Hindlimb muscle (tissue), 1 donor: Measurements from ENCODE around the gene KCNJ5. TPM values are rescaled to one million over a fixed set of nuclear protein-coding genes. Genes with fewer than 3 reads are reported as not detected.
"Not testable (repeated sequence)": the region's sequence is repeated elsewhere in the genome, so short reads cannot be mapped to it uniquely, and the experiment has no call there.

ENCODE experiments used
- DNase-seq: peaks from one replicate; pipeline ENCODE4 v3.0.0-alpha.2; 2013
- polyA plus RNA-seq: library from polyadenylated mRNA; unstranded; fragments of 120-200 nt; gene quantifications from one replicate; pipeline ENCODE4 v1.2.1, GENCODE V29; 2013; ENCODE audit not compliant: insufficient read length

Gene KCNJ5
- polyA plus RNA-seq, 1 donor: 1.9 TPM

DNA sequence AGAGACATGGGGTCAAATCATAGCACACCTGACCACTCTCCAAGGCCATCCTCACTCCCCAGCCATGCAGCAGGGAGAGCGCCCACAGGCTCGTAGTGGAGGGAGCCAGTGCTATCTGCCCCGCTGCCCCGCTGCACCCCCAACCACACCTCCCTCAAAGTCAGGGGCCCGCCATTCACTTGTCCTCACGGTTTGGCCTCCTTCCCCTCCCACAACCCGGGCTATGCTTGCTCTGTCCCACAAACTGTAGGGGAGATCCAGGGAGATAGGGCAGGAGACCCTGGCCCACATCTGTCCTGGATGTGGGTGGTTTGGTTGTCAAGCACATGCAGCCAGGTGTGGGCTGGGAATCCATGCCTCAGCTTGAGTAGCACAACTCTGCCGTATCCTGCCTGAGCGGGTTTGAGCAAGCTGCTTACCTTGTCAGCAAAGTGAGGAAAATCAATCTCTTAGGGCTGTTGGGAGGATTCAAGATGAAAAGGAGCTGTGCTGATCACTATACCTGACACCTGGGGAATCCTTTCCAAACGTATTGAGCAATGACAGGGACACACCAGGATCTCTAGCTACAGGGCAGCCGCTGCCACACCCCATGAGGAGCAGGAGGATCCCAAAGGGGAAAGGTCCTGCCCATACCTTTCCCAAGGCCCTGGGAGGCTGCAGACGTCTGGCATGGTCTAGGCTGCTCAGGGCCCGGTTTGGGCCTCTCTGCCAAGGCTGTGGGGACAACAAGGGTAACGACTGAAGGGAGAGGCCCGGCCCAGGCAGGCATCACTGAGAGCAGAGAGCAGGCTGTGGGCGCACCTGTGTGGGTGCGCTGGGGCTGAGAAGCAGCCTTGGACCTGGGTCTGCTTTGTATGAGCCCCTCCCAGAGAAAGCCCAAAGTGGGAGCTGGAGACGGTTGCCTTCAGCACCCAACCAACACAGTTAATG, 23.3 kb downstream of the KCNJ5 start:
- DNase-seq: no peak

DNA sequence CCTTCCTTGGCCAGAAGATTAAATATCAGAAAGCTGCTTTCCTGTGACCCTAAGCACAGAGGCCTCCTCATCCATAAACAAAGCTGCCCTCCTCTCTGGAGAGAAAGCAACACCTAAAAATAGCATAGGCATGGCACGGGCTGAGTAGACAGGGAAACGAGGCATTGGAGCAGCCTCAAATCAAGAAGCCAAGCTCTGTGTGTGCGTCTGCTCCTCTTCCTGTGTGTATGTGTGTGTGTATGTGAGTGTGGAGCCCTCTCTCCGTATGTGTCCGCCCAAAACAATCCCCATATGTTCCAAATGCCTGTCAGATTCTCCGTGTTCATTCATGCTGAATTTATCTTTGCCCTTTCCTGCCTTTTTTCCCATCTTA, 24.0 kb downstream of the KCNJ5 start:
- DNase-seq: no peak

DNA sequence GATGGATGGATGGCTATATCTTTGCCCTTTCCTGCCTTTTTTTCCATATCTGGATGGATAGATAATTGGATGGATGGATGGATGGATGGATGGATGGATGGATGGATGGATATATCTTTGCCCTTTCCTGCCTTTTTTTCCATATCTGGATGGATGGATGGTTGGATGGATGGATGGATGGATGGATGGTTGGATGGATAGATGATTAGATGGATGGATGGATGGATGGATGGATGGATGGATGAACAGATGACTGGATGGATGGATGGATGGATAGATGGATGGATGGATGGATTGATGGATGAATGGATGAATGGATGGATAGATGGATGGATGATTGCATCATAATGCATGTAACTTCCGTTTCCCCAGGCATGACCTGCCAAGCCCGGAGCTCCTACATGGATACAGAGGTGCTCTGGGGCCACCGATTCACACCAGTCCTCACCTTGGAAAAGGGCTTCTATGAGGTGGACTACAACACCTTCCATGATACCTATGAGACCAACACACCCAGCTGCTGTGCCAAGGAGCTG, 24.9 kb downstream of the KCNJ5 start:
- DNase-seq: no peak

DNA sequence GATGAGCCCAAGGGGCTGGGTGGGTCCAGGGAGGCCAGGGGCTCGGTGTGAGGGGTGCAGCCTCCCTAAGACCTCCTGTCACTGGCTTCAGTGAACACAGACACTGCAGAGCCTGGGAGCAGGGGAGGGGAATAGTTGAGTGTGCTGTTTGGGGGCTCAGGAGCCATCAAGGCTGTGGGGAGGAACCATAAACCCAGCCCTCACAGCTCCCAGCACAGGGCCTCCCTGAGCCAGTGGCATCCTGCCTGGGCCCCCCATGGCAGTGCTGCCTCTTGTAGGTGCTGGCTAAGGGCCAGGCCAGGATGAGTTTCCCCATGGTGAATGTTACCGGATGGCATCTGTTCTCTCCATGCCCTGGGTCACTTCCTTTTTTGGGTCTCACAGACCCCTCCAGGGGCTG, 25.5 kb downstream of the KCNJ5 start:
- DNase-seq: no peak

DNA sequence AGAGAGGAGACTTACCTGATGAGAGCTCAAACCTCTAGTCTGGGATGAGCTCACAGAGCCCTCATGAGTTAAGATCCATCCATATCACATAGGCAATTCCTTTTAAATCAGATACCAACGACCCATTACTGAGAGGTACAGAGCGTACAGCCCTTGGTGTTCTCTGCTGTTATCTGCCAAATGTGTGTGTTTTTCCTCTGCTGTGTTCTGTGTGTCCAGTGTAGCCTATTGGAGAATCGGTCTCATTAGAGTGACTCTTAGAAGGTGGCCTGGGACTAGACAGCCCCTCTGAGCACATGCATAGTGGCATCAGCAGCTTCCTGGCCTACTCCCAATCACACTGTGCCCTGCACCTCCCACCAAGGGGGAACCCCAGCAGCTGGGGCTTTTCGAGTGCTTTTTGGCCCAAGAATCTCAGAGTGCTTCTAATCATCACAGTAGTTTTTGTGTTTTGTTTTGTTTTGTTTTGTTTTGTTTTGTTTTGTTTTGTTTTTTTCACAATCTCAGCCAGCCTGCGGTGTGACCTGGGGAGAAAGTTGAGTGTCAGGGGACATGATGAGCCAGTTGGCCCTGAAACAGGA, 26.1 kb downstream of the KCNJ5 start:
- DNase-seq: no peak

DNA sequence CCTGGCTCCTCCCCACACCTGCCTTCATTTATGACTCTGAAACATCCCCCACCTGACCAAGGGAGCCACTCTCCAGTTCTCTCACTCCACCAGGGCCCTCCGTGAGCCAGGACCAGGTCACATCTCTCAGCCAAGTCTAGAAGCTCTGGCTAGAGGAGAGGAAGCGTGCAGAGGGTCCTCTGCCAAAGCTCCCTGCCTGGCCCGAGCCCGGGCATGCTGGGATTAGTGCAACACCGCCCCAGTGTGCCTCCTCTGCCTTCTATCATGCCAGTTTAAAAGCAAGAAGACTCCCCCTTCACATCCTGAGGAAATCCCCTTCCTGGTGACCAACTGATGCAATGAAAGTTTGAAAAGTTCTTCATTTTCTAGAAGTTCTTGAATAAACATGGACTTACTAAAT, 28.1 kb downstream of the KCNJ5 start:
- DNase-seq: no peak

DNA sequence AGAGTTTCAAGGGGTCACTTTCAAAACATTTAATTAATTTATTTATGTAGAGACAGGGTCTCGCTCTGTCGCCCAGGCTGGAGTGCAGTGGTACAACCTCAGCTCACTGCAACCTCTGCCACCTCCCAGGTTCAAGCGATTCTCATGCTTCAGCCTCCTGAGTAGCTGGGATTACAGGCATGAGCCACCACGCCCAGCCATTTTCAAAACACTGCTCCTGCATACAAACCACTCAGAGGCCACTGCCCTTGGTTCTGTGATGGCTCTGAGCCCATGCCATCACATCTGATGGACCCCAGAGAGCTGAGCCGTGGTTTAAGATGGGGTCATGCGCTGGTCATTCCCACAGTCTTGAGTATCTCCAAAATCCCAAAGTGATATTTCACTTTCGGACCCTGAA, 28.5 kb downstream of the KCNJ5 start:
- DNase-seq: not testable (repeated sequence)

DNA sequence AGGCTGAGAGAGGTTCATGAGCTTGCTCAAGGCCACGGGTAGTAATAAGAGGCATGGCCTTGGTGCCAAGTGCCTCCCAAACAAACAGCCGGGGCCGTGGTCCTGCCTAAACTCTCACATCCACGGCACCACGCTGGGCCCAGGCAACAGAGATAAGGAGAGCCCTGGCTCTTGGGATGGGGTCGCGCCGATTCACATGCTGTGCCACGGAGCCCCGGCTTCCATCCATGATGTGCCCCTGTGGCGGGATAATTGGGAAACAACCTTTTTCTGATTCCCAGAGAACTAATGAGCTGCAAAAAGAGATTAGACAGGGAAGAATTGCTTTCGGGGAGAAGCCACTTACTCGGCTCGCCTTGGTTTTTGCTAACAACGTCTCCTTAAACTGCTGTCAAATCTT, 29.5 kb downstream of the KCNJ5 start:
- DNase-seq: no peak

DNA sequence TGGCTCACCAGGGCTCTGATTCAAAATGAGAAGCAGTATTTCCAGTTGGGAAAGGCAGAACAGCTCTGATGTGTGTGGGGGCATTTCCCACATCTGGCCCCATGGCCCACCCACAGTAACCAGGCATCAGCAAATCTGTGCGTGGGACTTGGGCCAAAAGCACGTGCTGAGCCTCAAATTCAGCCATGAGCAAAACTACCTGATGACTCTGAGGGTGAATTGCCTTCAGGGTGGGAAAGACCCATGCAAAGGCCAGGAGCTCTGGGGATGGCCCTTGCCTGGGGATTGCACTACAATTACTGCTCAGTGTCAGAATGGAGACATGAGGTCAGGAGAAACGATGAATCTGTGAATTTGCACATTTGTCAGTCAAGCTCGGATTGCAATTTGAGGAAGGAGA, 30.6 kb downstream of the KCNJ5 start:
- no peak for DNase-seq

DNA sequence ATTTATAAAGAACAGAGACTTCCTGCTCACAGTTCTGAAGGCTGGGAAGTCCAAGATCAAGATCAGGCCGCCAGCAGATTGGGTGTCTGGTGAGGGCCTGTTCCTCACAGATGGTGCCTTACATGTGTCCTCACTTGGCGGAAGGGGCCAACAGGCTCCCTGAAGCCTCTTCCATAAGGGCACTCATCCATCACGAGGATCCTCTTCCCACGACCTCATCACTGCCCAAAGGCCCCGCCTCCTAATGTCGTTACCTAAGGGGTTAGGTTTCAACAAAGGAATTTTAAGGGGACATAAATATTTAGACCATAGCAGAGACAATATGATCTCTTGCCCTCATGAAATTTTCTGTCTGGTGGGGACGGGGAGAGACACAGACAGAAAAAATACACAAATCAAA, 32.9 kb downstream of the KCNJ5 start:
- DNase-seq: no peak

DNA sequence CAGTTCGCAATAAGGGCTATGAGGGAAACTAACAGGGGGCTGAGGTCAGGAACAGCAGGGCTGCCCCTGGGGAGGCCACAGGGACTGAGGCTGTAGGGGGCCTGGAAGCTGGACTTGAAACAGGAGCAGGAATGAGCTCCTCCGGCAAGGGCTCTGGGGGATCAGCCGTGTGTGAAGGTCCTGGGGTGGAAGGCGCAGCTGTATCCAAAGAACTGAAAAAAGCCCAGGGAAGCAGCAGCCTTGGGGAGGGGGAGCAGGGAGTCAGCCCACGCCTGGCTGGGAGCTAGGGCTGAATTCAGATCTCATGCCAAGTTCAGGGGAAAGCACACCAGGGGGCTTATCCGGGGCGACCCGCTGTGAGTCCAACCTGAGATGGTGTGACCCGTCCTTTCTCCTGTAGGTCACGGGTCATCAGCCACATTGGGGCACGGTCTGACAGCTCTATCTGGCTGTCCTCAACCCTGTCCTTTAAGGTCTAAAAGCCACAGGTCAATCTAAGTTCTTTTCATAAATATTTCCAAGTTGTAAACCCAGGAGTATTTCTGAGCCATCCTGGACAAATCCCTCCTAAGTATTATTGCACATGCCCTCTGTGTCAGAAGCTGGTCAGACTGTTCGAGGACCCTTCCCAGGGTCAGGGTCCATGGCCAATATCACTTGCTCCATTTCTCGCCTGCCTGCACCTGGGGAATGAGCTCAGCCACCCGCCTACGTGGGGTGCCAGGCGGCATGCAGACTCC, 33.5 kb downstream of the KCNJ5 start:
- no peak for DNase-seq

DNA sequence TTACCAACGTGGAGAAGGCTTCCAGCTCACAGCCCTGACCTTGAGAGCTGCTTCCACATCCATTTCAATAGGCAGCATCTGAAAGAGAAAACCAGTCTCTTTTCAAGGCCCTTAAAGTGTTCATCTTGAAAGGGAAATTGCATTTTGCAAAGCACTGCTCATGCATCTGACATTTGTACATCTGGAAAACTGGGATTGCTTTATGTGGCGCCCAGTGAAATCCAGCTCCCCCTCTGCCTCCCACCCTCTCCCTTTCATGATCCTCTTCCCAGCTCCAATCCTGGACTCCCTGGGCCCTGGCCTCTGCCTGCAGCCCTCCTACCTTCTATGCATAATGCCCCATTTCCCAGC, 34.1 kb downstream of the KCNJ5 start:
- DNase-seq: no peak

DNA sequence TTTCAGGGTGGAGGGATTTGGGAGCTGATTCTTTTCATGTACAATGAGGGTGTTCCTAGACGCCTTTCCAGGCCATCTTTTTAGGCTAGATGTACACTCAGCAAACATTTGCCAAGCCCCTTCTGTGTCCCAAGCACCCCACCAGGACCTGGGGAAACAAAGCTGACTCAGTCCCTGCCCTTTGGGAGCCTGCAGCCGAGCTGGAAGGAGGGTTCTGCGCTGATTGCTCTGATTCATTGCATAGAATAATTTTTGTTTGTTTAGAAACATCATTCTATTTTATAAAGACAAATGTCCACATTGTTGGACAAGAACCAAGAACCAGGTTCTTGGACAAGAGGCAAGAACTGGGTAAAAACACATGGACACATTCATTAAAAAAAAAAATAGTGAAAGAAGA, 34.8 kb downstream of the KCNJ5 start:
- DNase-seq: no peak

DNA sequence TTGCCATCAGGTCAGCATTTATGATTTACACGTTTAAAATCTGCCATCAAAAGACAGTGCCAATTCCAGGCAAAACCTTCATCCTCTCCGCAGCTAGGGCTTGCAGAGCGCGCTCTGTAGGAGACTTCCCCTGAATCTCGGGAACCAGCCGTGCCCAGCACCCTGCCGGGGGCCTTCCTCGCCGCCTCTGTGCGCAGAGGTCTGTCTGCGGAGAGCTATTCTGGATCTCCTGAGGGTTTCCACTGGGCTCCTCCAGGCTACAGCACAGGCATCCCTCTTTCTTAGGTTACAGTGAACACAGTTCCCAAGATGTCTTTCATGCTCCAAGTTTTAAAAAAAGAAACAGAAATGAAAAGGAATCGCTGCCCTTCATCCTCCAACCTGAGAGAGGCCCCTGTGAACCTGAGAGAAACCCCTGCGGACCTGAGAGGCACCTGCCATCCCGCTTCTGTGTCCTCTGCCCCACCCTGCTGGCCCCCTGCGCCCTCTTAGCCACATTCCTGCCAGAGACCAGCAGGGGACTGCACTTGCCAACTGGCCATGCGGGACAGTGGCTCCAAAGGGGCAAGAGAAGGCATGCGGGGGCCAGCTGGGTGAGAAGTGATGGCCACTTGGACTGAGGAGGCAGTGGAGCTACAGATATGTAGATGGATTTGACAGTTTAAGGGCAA, 35.4 kb downstream of the KCNJ5 start:
- no peak for DNase-seq

DNA sequence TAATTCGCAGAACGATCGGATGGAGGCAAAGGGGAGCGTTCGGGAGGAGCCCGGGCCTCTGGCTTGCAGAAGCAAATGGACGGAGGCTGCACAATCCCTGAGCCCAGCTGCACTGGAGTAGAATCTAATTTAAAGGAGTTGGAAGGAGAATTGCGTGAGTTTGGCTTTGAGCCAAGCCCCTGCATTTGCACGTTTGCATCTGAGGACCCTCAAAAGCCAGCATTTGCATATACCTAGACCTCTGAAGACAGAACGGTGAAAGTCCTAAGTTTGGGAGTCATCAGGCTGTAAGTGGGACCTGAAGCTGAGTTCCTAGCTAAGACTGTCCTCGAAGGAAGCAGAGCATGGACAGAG, 35.9 kb downstream of the KCNJ5 start:
- DNase-seq: no peak

DNA sequence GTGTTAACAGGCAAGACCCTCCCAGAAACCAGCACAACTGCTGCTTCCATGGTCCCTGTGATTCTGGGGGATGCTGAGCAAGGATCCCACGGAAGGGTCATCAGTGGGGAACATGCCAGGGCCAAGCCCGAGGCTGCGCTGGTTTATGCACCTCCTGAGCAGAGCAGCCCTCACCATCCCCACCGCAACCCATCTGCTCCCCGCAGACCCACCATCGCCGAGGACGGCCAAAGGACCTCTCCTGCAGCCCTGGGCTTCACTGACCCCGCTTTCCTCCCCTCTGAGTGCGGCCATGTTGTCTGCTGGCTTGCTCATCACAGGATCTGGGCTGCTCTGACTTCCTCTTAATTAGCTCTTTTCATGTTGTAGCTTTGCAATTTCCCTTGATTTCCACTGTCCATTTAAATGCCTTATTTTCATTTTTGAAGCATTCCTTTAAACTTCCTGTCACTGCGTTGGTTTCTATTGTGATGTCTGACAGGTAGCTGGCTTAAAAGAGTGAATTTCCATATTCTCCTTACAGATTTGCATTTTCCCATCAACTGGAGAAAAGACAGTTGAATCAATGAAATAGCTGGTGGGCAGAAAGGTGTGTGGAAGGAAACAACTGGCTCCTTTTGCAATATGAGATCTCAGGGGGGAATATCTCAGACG, 36.7 kb downstream of the KCNJ5 start:
- DNase-seq: no peak

DNA sequence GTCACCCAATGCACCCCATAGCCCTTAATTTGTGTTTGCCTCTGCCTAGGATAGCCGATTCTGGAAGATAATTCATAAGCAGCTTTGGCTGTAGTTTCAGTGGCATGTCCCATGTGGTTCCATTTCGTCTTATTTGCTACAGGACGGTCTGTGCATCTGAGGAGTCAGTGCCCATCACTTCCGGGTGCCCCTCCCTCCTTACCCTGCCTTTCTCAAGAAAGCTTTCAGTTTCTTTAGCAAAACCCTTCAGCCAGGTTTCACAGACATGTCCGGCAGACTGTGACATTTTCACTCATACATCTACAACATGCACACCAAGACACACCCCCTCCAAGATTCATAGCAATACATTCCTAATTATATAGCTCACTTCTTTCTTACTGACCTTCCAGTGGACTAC, 37.2 kb downstream of the KCNJ5 start:
- DNase-seq: no peak

DNA sequence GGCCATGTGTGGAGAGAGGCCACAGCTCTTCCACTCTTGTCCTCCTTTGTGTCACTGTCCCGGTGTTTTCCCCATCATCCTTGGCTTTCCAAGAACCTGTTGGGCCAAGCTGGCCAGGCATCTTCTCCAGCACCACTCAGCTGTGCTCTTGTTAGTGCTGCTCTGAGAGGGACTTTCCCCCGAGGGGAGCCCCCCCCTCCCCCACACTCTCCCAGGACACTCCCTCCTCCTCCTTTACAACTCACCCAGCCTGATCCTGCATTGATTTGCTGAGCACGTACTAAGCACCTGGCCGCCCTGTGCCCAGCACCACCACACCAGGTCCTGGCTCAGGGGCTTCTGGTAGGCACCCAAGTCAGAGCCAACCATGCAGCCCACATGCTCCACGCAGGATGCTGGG, 38.3 kb downstream of the KCNJ5 start:
- no peak for DNase-seq

DNA sequence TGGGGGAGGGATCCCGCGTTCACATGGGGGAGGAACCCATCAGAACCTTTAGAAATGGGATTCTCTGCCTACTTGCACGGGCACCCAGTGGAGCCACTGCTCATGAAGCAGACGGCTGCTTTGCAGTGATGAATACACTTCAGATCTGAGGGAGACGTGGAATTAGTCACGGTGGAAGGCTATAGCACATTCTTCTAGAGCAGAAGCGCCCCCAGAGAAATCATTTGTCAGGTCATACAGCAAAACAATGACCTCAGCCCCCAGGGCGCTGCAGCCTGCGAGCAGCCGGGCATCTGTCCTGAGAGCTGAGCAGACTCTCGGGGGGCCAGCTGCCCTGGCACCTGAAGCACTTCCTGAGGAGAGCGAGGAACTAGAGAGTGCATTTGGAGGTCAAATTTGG, 38.8 kb downstream of the KCNJ5 start:
- DNase-seq: no peak

DNA sequence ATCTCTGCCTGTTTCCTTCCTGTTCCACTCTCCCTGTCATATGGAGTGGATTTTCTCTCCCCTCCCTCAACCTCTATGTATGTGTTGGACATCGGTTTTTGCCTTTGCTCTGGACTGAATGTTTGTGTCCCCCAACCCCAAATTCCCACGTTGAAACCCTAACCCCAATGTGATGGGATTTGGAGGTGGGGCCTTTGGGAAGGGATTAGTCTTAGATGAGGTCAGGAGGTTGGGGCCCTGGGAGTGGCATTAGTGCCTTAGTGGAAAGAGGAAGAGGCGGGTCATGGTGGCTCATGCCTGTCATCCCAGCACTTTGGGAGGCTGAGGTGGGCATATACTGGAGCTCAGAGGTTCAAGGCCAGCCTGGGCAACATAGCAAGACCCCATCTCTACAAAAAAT, 39.9 kb downstream of the KCNJ5 start:
- DNase-seq: no peak

DNA sequence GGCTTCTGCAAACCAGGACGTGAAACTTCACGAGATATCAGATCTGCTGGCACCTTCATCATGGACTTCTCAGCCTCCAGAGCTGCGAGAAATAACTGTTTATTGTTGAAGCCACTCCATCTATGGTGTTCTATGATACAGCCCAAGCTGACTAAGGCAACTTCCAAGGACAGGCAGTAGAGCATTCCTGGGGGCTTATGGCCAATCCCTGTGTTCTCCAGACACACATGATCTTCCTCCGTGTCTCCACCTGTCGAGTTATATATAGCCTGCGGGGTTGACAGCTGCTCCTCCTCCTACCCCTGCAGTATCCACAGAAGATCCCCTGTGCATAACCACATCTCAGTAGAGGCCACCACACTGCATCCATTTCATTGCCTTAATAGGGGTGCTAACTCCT, 40.5 kb downstream of the KCNJ5 start:
- DNase-seq: no peak

DNA sequence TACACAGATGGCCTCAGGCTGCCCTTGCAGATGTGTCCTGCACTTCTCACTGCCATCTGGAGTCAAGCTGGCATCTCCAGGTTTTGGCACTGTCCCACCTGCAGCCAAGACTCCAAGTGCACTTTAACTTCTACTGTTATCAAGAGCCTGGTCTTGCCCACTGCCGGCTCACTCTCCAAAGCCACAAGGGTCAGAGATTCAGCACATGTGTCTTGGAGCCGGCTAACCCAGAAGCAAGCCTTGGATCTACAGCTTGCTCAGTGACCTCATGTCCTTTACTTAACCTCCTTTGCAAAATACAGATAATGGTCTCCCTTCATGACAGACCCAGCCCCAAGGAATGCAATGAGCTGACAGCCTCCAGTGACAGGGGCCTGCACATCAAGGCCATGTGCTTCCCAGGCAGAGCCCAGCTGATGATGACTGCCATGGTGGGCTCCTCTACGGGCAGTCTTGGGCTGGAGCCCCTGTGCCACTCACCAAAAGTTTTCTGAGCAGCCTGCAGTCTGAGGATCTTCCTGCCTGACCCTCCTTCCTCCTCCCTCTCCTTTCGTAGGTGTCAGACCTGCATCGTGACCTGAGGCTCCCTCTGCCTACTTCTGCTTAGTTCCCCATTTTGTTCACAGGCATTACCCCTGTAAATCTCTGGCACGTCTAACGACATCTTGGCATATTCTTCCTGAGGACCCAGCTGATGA, 42.5 kb downstream of the KCNJ5 start:
- no peak for DNase-seq
